ENCODE measurements around the gene KLHDC10.

KLHDC10 gene

DNA sequence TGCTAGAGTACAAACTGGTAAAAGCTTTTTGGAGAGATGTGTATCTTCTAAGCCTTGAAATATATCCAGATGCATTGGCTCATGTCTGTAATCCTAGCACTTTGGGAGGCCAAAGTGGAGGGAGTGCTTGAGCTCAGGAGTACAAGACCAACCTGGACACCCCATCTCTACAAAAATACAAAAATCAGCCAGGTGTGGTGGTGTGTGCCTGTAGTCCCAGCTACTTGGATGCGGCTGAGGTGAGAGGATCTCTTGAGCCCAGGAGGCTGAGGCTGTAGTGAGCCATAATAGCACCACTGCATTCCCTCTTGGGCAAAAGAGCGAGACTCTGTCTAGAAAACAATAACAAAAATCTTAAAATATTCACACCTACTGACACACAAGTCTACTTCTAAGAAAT lies 109.3 kb downstream of the KLHDC10 start:
- H4K20me1 ChIP-seq (ENCODE audit: control insufficient read depth, insufficient read depth, low read depth, low read length) = no peaks in the 10 kb centered on the region
- H3K27ac ChIP-seq (ENCODE audit: low read depth, low read length) = no peak overlapping the region
- no peaks in the 10 kb centered on the region for H3K27me3 ChIP-seq (ENCODE audit: control insufficient read depth, low read length)
- H3K9me3 ChIP-seq (ENCODE audit: control insufficient read depth, insufficient read depth, low read length) = no peaks in the 10 kb centered on the region
- no peaks in the 10 kb centered on the region for H3K9me2 ChIP-seq (replicated peaks; ENCODE audit: control insufficient read depth, low read length)
- no peaks in the 10 kb centered on the region for H3K4me1 ChIP-seq (ENCODE audit: control insufficient read depth, low read length)
- H3K36me3 ChIP-seq (ENCODE audit: control insufficient read depth, low read length) = peaks cover 82% of the 10 kb centered on the region
- TF ChIP-seq, protein P1, sequence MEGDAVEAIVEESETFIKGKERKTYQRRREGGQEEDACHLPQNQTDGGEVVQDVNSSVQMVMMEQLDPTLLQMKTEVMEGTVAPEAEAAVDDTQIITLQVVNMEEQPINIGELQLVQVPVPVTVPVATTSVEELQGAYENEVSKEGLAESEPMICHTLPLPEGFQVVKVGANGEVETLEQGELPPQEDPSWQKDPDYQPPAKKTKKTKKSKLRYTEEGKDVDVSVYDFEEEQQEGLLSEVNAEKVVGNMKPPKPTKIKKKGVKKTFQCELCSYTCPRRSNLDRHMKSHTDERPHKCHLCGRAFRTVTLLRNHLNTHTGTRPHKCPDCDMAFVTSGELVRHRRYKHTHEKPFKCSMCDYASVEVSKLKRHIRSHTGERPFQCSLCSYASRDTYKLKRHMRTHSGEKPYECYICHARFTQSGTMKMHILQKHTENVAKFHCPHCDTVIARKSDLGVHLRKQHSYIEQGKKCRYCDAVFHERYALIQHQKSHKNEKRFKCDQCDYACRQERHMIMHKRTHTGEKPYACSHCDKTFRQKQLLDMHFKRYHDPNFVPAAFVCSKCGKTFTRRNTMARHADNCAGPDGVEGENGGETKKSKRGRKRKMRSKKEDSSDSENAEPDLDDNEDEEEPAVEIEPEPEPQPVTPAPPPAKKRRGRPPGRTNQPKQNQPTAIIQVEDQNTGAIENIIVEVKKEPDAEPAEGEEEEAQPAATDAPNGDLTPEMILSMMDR (IDR thresholded peaks at IDR 0.05; ENCODE audit: low read depth, low read length, poor library complexity, severe bottlenecking) = no peak
- no peak for TF ChIP-seq EZH2phosphoT487 (IDR thresholded peaks at IDR 0.05; ENCODE audit: borderline replicate concordance, low read length)
- no peak overlapping the region for H3K4me3 ChIP-seq (ENCODE audit: low read length)
- H3K4me2 ChIP-seq (ENCODE audit: low read length) = no peak overlapping the region
- no peaks in the 10 kb centered on the region; the same call in 1 of the 2 replicates for H3F3A ChIP-seq (ENCODE audit: control insufficient read depth, insufficient read depth)
- H3K79me2 ChIP-seq (ENCODE audit: control insufficient read depth, low read length) = no peaks in the 10 kb centered on the region

DNA sequence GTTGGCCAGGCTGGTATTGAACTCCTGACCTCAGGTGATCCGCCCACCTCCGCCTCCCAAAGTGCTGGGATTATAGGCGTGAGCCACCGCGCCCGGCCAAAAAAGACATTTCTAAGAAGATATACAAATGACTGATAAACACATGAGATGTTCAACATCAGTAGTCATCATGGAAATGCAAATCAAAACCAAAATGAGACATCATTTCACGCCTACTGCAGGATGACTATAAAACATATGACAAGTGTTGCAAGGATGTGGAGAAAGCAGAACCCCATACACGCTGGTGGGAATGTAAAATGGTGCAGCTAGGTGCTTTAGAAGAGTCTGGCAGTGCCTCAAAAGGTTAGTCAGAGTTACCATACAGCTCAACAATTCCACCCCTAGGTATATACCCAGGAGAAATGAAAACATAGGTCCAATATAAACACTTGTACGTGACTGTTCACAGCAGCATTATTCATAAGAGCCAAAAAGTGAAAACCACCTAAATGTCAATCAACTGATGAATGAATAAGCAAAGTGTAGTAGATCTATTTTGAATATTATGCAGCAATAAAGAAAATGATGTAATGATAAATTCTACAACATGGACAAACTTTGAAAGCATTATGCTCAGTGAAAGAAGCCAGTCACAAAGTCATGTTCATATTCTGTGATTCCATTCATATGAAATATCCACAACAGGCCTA lies 110.4 kb downstream of the KLHDC10 start:
- H3K27me3 ChIP-seq (ENCODE audit: control insufficient read depth, low read length) = no peaks in the 10 kb centered on the region
- no peak overlapping the region for H3K4me2 ChIP-seq (ENCODE audit: low read length)
- H3F3A ChIP-seq (ENCODE audit: control insufficient read depth, insufficient read depth) = no peaks in the 10 kb centered on the region; the same call in 1 of the 2 replicates
- H3K9me3 ChIP-seq (ENCODE audit: control insufficient read depth, insufficient read depth, low read length) = no peaks in the 10 kb centered on the region
- H3K79me2 ChIP-seq (ENCODE audit: control insufficient read depth, low read length) = no peaks in the 10 kb centered on the region
- H3K4me1 ChIP-seq (ENCODE audit: control insufficient read depth, low read length) = no peaks in the 10 kb centered on the region
- TF ChIP-seq, protein P1 (IDR thresholded peaks at IDR 0.05; ENCODE audit: low read depth, low read length, poor library complexity, severe bottlenecking) = no peak
- TF ChIP-seq EZH2phosphoT487 (IDR thresholded peaks at IDR 0.05; ENCODE audit: borderline replicate concordance, low read length) = no peak
- no peak overlapping the region for H3K27ac ChIP-seq (ENCODE audit: low read depth, low read length)
- H3K36me3 ChIP-seq (ENCODE audit: control insufficient read depth, low read length) = peaks cover 84% of the 10 kb centered on the region
- no peaks in the 10 kb centered on the region for H3K9me2 ChIP-seq (replicated peaks; ENCODE audit: control insufficient read depth, low read length)
- no peak overlapping the region for H3K4me3 ChIP-seq (ENCODE audit: low read length)
- no peaks in the 10 kb centered on the region for H4K20me1 ChIP-seq (ENCODE audit: control insufficient read depth, insufficient read depth, low read depth, low read length)

DNA sequence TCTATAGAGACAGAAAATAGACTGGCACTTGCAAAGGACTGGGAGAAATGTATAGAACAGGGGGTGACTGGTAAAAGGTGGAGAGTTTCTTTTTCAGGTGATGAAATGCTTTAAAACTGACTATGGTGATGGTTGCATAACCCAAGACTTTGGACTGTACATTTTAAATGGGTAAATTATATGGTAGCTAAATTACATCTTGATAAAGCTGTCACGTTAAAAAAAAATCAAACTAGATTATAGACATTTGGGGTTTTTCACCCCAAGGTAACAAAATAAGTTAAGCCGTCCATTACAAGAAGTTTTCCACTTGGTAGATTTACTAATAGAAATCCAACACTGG lies 110.9 kb downstream of the KLHDC10 start:
- Histone ChIP-seq H3K36me3 (ENCODE audit: control insufficient read depth, low read length) (peaks cover 88% of the 10 kb centered on the region), H3K4me3 (ENCODE audit: low read length) (no peak overlapping the region), H3K27ac (ENCODE audit: low read depth, low read length) (no peak overlapping the region), H3K9me2 (replicated peaks; ENCODE audit: control insufficient read depth, low read length) (no peaks in the 10 kb centered on the region), H3K4me1 (ENCODE audit: control insufficient read depth, low read length) (no peaks in the 10 kb centered on the region), H3K9me3 (ENCODE audit: control insufficient read depth, insufficient read depth, low read length) (no peaks in the 10 kb centered on the region), H3K4me2 (ENCODE audit: low read length) (no peak overlapping the region), H4K20me1 (ENCODE audit: control insufficient read depth, insufficient read depth, low read depth, low read length) (no peaks in the 10 kb centered on the region), H3K79me2 (ENCODE audit: control insufficient read depth, low read length) (no peaks in the 10 kb centered on the region), H3K27me3 (ENCODE audit: control insufficient read depth, low read length) (no peaks in the 10 kb centered on the region), H3F3A (ENCODE audit: control insufficient read depth, insufficient read depth) (no peaks in the 10 kb centered on the region; the same call in 1 of the 2 replicates)
- no peak for TF ChIP-seq EZH2phosphoT487 (IDR thresholded peaks at IDR 0.05; ENCODE audit: borderline replicate concordance, low read length)
- TF ChIP-seq, protein P1 (IDR thresholded peaks at IDR 0.05; ENCODE audit: low read depth, low read length, poor library complexity, severe bottlenecking) = no peak
